Measurements from ENCODE around the gene PIPOX. TPM values are rescaled to one million over a fixed set of nuclear protein-coding genes. Genes with fewer than 3 reads are reported as not detected.

PIPOX gene
- total and polyA plus RNA-seq, 2 of the 13 experiments (the other 11 are each of a cell fraction or from before 2014, with no cell fraction given): 87.3 to 154 TPM

DNA sequence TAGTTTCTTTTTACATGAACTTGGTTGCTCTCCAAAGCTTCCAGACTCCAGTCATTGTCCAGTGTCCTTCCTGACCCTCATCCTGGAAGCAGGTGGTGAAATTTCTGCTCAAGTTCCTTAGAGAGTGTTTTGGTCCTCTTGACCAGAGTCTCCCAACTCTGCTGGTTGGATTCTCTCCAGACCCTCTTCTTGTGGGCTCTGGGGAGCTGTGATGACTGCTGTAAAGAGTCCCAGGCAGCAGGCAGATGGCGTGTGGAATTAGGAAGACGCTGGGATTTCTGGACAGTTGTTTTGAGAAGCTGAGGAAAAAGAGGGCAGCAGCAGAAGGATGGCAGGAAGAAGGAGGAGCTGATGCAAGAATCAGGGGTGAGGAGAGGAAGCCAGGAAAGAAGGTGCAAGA, 35.5 kb upstream of the PIPOX start:
- DNase-seq (ENCODE audit: low spot score) (no peak), FAIRE-seq (no peak), ATAC-seq (no peak)
- Histone ChIP-seq H3K79me2 (ENCODE audit: insufficient read depth, low read length) (no peaks in the 10 kb centered on the region), H3K27ac (ENCODE audit: extremely low read length, insufficient read depth, low read length) (no peak overlapping the region), H3K4me3 (replicated peaks in 1 of 3; ENCODE audit: insufficient read depth in 1 of 3, low read depth in 2 of 3, low read length in 3 of 3) (no peak overlapping the region), H3K36me3 (replicated peaks in 1 of 2; ENCODE audit: control insufficient read depth in 1 of 2, insufficient read depth in 2 of 2, low read length in 2 of 2) (no peaks in the 10 kb centered on the region), H2AFZ (ENCODE audit: low read length) (no peak overlapping the region), H3K9ac (ENCODE audit: insufficient read depth, low read depth, low read length) (no peak overlapping the region), H3K4me2 (ENCODE audit: low read depth, low read length) (no peak overlapping the region), H3K27me3 (ENCODE audit: control insufficient read depth in 1 of 2, insufficient read depth in 2 of 2, low read length in 2 of 2) (peaks cover 8 to 30% of the 10 kb centered on the region in 2 experiments), H3K4me1 (ENCODE audit: insufficient read depth, low read length) (peaks cover 40% of the 10 kb centered on the region), H3K9me3 (ENCODE audit: low read length) (no peaks in the 10 kb centered on the region), H4K20me1 (ENCODE audit: insufficient read depth, low read length) (peaks cover 8% of the 10 kb centered on the region; the same call in 1 of the 2 replicates)
- BruUV-seq (replicated peaks): no TSS peak
- intact Hi-C loops (cut with micrococcal nuclease; ENCODE audit: unreplicated experiment): no loop called here
- CTCF ChIA-PET (ENCODE audit: low intra/inter-chr PET ratio, low total read pairs): no interaction called here
- POLR2A ChIA-PET: no interaction called here
- no peak for TF ChIP-seq JUN (CRISPR knock-in tag; IDR thresholded peaks at IDR 0.05)
- TF ChIP-seq AGO2 (optimal IDR thresholded peaks at IDR 0.05; ENCODE audit: low read depth, low read length): no peak
- no peak for TF ChIP-seq SCMH1 (CRISPR knock-in tag; IDR thresholded peaks at IDR 0.05; ENCODE audit: borderline replicate concordance)
- no peak for TF ChIP-seq GABPA (IDR thresholded peaks at IDR 0.05; ENCODE audit: low read depth, low read length)
- TF ChIP-seq GABPA (CRISPR knock-in tag; IDR thresholded peaks at IDR 0.05; ENCODE audit: low read depth): no peak
- no peak for TF ChIP-seq RBAK (CRISPR knock-in tag; IDR thresholded peaks at IDR 0.05)
- no peak for TF ChIP-seq ZNF225 (CRISPR knock-in tag; IDR thresholded peaks at IDR 0.05)
- no peak for TF ChIP-seq ZNF441 (CRISPR knock-in tag; IDR thresholded peaks at IDR 0.05; ENCODE audit: borderline replicate concordance)
- TF ChIP-seq TARDBP (CRISPR knock-in tag; IDR thresholded peaks at IDR 0.05): no peak
- in situ Hi-C loops (cut with HindIII; ENCODE audit: extremely low pct_ligation_motif_present, low pct_unique_long_range_greater_than_20kb): no loop called here
- 5% methylated on average over 2 of the region's 2 CpGs for WGBS (ENCODE audit: low lambda C conversion rate)

DNA sequence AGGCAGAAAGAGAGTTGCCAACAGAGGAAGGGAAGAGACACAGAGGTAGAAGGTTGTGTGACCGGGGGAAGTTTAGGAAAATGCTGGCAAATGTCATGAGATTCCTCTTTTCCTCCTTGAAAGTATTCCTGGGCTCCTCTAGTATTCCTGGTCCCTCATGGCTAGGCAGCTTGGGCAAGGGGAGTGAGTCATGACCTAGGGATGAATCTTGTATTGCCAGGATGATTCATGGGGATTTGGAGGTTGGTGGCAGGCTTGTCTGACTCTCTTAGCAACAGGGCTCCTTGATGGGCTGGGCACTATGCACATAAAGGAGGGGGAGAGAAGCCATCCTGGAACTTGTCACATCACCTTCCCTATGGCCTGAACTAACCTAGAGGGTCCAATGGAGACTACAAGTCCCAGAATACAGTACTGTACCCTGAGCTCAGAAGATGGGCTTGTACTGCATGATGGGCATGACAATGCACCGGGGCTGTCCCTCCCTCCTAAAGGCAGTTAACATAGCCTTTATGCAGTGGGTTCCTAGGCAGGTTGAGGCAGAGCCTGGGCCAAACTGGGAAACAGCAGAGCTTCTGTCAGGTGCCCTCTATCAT, 35.0 kb upstream of the PIPOX start:
- Histone ChIP-seq H3K4me3 (replicated peaks in 1 of 3; ENCODE audit: insufficient read depth in 1 of 3, low read depth in 2 of 3, low read length in 3 of 3) (no peak overlapping the region), H3K9me3 (ENCODE audit: low read length) (no peaks in the 10 kb centered on the region), H3K27me3 (ENCODE audit: control insufficient read depth in 1 of 2, insufficient read depth in 2 of 2, low read length in 2 of 2) (peaks cover 8 to 25% of the 10 kb centered on the region in 2 experiments; a peak in 4 of 5 replicates), H4K20me1 (ENCODE audit: insufficient read depth, low read length) (peaks cover 8% of the 10 kb centered on the region; the same call in 1 of the 2 replicates), H3K79me2 (ENCODE audit: insufficient read depth, low read length) (no peaks in the 10 kb centered on the region), H2AFZ (ENCODE audit: low read length) (no peak overlapping the region), H3K9ac (ENCODE audit: insufficient read depth, low read depth, low read length) (no peak overlapping the region), H3K27ac (ENCODE audit: extremely low read length, insufficient read depth, low read length) (no peak overlapping the region), H3K36me3 (replicated peaks in 1 of 2; ENCODE audit: control insufficient read depth in 1 of 2, insufficient read depth in 2 of 2, low read length in 2 of 2) (no peaks in the 10 kb centered on the region), H3K4me1 (ENCODE audit: insufficient read depth, low read length) (peaks cover 40% of the 10 kb centered on the region), H3K4me2 (ENCODE audit: low read depth, low read length) (no peak overlapping the region)
- in situ Hi-C loops (cut with HindIII; ENCODE audit: extremely low pct_ligation_motif_present, low pct_unique_long_range_greater_than_20kb): no loop called here
- POLR2A ChIA-PET: interaction anchor here (0.9 kb wide), 1 partner anchor 45 kb away, joined by 3 read pairs; no protein-coding TSS in a partner anchor
- no peak for DNase-seq (ENCODE audit: low spot score)
- ATAC-seq: no peak
- 0% methylated on average over 1 of the region's 2 CpGs for WGBS (ENCODE audit: low lambda C conversion rate)
- CTCF ChIA-PET (ENCODE audit: low intra/inter-chr PET ratio, low total read pairs): no interaction called here
- no peak for FAIRE-seq
- TF ChIP-seq FOSL1 (CRISPR knock-in tag; IDR thresholded peaks at IDR 0.05; ENCODE audit: borderline replicate concordance): no peak
- TF ChIP-seq, protein P1, sequence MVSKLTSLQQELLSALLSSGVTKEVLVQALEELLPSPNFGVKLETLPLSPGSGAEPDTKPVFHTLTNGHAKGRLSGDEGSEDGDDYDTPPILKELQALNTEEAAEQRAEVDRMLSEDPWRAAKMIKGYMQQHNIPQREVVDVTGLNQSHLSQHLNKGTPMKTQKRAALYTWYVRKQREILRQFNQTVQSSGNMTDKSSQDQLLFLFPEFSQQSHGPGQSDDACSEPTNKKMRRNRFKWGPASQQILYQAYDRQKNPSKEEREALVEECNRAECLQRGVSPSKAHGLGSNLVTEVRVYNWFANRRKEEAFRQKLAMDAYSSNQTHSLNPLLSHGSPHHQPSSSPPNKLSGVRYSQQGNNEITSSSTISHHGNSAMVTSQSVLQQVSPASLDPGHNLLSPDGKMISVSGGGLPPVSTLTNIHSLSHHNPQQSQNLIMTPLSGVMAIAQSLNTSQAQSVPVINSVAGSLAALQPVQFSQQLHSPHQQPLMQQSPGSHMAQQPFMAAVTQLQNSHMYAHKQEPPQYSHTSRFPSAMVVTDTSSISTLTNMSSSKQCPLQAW (CRISPR knock-in tag; IDR thresholded peaks at IDR 0.05): no peak
- TF ChIP-seq FOSL2 (CRISPR knock-in tag; IDR thresholded peaks at IDR 0.05): 0 out of 2 replicates have a peak, but pooled peaks have one; percentile 31
- no peak for TF ChIP-seq HMG20B (CRISPR knock-in tag; conservative IDR thresholded peaks at IDR 0.05)
- TF ChIP-seq SOX5 (CRISPR knock-in tag; IDR thresholded peaks at IDR 0.05; ENCODE audit: borderline replicate concordance): no peak
- no TSS peak for BruUV-seq (replicated peaks)
- intact Hi-C loops (cut with micrococcal nuclease; ENCODE audit: unreplicated experiment): no loop called here
